ENCODE results near the gene FAM219B. TPM values are rescaled to one million over a fixed set of nuclear protein-coding genes. Genes with fewer than 3 reads are reported as not detected.

FAM219B gene
- total and polyA plus RNA-seq, 2 experiments from 2014 or later: 28.8 to 61.4 TPM

- Mint-ChIP-seq H3K36me3 (ENCODE audit: low read depth) (peaks cover 14% of the 10 kb centered on the region; the same call in 2 of the 3 replicates), H3K4me1 (peaks cover 7% of the 10 kb centered on the region), H3K27me3 (ENCODE audit: insufficient read depth, low read depth, poor library complexity) (peaks cover 2% of the 10 kb centered on the region), H3K4me3 (no peak overlapping the region), H3K27ac (no peak overlapping the region), H3K9me3 (no peaks in the 10 kb centered on the region)
- no peak overlapping the region for H3K27ac ChIP-seq (ENCODE audit: low read depth)
- no peaks in the 10 kb centered on the region for H3K36me3 ChIP-seq (ENCODE audit: insufficient read depth)
- DNase-seq (ENCODE audit: low spot score): no peak
- no peaks in the 10 kb centered on the region for H3F3A ChIP-seq (replicated peaks; ENCODE audit: low read depth)
- peaks cover 35% of the 10 kb centered on the region for H3K79me2 ChIP-seq (replicated peaks; ENCODE audit: insufficient read depth)
- no peaks in the 10 kb centered on the region for H3K9me2 ChIP-seq (ENCODE audit: insufficient read depth)
- TF ChIP-seq EZH2phosphoT487 (IDR thresholded peaks at IDR 0.05; ENCODE audit: unreplicated experiment) (no peak), CREB1 (CRISPR knock-in tag; IDR thresholded peaks at IDR 0.05; ENCODE audit: low read depth) (no peak), STAT1 (IDR thresholded peaks at IDR 0.05; ENCODE audit: unreplicated experiment) (no peak), EZH2 (IDR thresholded peaks at IDR 0.05; ENCODE audit: low read depth, unreplicated experiment) (no peak), REST (IDR thresholded peaks at IDR 0.05; ENCODE audit: unreplicated experiment) (no peak), ZNF462 (CRISPR knock-in tag; IDR thresholded peaks at IDR 0.05) (no peak), JUNB (IDR thresholded peaks at IDR 0.05; ENCODE audit: unreplicated experiment) (no peak), ETS1 (IDR thresholded peaks at IDR 0.05) (no peak), ZNF331 (CRISPR knock-in tag; IDR thresholded peaks at IDR 0.05; ENCODE audit: low read depth) (no peak), NANOG (IDR thresholded peaks at IDR 0.05; ENCODE audit: borderline replicate concordance) (no peak), CTCF (conservative IDR thresholded peaks at IDR 0.05; ENCODE audit: low read depth in 2 of 2) (no peak)
- no peak for ATAC-seq
- H3K4me3 ChIP-seq: no peak overlapping the region
- no peak overlapping the region for H2AFZ ChIP-seq
- no peaks in the 10 kb centered on the region for H3K4me1 ChIP-seq (ENCODE audit: insufficient read depth)
- H4K20me1 ChIP-seq (replicated peaks; ENCODE audit: insufficient read depth): peaks cover 21% of the 10 kb centered on the region
- no peaks in the 10 kb centered on the region for H3K27me3 ChIP-seq (ENCODE audit: insufficient read depth)
- no peak overlapping the region for H3K4me2 ChIP-seq
Observed at GRCh38 chr15:74863239-74864056, 43.2 kb downstream of the FAM219B start.
